ENCODE results near the gene GALNT9.

Gene GALNT9

DNA sequence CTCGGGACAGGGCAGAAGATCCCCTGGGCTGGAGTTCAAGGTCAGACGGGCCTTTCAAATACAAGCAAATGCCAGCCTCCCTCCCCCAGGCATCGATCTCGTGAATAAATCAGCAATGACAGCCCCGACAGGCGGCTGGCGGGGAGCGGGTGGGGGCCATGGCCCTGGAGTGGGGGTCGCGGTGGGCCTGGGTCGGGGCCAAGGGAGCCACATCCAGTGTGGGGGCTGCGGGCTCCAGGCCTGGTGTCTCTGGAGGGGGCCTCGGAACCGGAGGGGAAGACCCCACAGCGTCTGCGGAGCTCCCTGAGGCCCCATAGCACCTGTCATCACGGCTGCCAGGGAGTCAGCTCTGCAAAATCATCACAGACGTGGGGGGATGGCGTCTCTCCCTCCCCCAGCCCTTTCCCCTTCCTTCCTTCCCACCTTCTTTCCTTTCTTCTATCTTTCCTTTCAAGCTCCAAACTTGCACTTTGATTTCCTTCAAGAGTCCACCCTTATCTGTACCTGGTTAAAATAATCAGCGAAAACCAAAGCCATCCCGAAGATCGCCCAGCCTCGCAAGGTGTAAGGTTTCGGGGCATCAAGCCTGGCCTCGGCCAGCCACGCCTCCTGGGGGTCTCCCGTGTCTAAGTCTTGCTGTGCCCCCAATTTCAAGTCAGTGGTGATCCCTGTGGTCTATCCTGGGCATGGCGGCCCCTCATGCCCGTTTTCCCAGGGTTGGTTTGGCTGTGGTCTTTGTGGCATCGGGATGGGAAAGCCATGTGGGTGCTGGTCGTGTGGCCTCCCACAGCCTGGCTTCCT, 93.1 kb downstream of the GALNT9 start:
- DNase-seq: no peak
- Histone ChIP-seq H3K27me3 (ENCODE audit: insufficient read depth, low read length, poor library complexity) (no peaks in the 10 kb centered on the region), H3K4me2 (ENCODE audit: insufficient read depth, low read length) (no peak overlapping the region), H3K9me3 (ENCODE audit: insufficient read depth, low read length, severe bottlenecking) (no peaks in the 10 kb centered on the region), H3K9ac (ENCODE audit: low read depth, low read length) (no peak overlapping the region), H3K36me3 (ENCODE audit: insufficient read depth, low read length) (no peaks in the 10 kb centered on the region), H2AFZ (ENCODE audit: low read depth, low read length) (no peak overlapping the region), H4K20me1 (ENCODE audit: insufficient read depth, low read length) (peaks cover 4% of the 10 kb centered on the region; the same call in 1 of the 2 replicates), H3K4me1 (ENCODE audit: insufficient read depth, low read length) (no peaks in the 10 kb centered on the region), H3K27ac (ENCODE audit: low read length) (no peak overlapping the region), H3K79me2 (ENCODE audit: insufficient read depth, low read length) (no peaks in the 10 kb centered on the region), H3K4me3 (ENCODE audit: low read depth in 1 of 2, low read length in 2 of 2) (no peak overlapping the region)
- TF ChIP-seq EZH2 (IDR thresholded peaks at IDR 0.05; ENCODE audit: borderline replicate concordance, low read depth, low read length, severe bottlenecking): no peak
- TF ChIP-seq, protein P1, sequence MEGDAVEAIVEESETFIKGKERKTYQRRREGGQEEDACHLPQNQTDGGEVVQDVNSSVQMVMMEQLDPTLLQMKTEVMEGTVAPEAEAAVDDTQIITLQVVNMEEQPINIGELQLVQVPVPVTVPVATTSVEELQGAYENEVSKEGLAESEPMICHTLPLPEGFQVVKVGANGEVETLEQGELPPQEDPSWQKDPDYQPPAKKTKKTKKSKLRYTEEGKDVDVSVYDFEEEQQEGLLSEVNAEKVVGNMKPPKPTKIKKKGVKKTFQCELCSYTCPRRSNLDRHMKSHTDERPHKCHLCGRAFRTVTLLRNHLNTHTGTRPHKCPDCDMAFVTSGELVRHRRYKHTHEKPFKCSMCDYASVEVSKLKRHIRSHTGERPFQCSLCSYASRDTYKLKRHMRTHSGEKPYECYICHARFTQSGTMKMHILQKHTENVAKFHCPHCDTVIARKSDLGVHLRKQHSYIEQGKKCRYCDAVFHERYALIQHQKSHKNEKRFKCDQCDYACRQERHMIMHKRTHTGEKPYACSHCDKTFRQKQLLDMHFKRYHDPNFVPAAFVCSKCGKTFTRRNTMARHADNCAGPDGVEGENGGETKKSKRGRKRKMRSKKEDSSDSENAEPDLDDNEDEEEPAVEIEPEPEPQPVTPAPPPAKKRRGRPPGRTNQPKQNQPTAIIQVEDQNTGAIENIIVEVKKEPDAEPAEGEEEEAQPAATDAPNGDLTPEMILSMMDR (IDR thresholded peaks at IDR 0.05; ENCODE audit: borderline replicate concordance, extremely low read depth, low read length, poor library complexity, severe bottlenecking): no peak
- ATAC-seq (ENCODE audit: insufficient read depth, low read depth): no peak

DNA sequence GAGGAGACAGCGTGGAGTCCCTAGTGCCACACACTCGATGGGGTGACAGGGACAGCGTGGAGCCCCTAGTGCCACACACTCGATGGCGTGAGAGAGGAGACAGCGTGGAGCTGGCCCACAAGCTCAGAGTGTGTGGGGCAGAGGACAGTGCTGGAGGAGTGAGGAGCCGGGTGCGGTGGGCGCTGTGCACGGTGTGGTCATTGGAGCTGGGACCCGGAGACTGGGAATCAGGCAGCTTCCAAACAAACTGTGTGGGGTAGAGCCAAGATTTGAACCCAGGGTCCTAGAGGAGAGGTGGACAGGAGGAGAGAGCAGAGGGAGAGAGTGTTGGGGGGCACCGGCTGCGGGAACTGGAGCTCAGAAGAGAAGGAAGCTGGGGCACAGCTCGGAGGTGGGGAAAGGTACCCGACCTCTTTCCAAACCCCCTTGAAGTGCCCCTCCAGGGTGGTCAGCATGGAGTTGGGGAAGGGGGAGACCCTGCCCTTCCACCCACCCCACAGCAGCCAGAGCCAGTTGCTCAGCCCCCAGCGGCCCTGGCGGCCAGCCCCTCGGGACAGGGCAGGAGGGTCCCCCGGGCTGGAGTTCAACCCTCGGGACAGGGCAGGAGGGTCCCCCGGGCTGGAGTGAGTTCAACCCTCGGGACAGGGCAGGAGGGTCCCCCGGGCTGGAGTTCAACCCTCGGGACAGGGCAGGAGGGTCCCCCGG, 94.1 kb downstream of the GALNT9 start:
- Histone ChIP-seq H3K4me3 (ENCODE audit: low read depth in 1 of 2, low read length in 2 of 2) (no peak overlapping the region), H3K9ac (ENCODE audit: low read depth, low read length) (no peak overlapping the region), H3K4me2 (ENCODE audit: insufficient read depth, low read length) (no peak overlapping the region), H3K27ac (ENCODE audit: low read length) (no peak overlapping the region), H3K9me3 (ENCODE audit: insufficient read depth, low read length, severe bottlenecking) (no peaks in the 10 kb centered on the region), H3K27me3 (ENCODE audit: insufficient read depth, low read length, poor library complexity) (no peaks in the 10 kb centered on the region), H3K79me2 (ENCODE audit: insufficient read depth, low read length) (no peaks in the 10 kb centered on the region), H3K4me1 (ENCODE audit: insufficient read depth, low read length) (no peaks in the 10 kb centered on the region), H3K36me3 (ENCODE audit: insufficient read depth, low read length) (no peaks in the 10 kb centered on the region), H2AFZ (ENCODE audit: low read depth, low read length) (no peak overlapping the region), H4K20me1 (ENCODE audit: insufficient read depth, low read length) (peaks cover 4% of the 10 kb centered on the region; the same call in 1 of the 2 replicates)
- TF ChIP-seq EZH2 (IDR thresholded peaks at IDR 0.05; ENCODE audit: borderline replicate concordance, low read depth, low read length, severe bottlenecking): no peak
- DNase-seq: no peak
- ATAC-seq (ENCODE audit: insufficient read depth, low read depth): no peak

- Histone ChIP-seq H3K9ac (ENCODE audit: low read depth, low read length) (no peak overlapping the region), H3K4me2 (ENCODE audit: insufficient read depth, low read length) (no peak overlapping the region), H3K79me2 (ENCODE audit: insufficient read depth, low read length) (no peaks in the 10 kb centered on the region), H3K27me3 (ENCODE audit: insufficient read depth, low read length, poor library complexity) (no peaks in the 10 kb centered on the region), H3K27ac (ENCODE audit: low read length) (no peak overlapping the region), H3K36me3 (ENCODE audit: insufficient read depth, low read length) (no peaks in the 10 kb centered on the region), H3K4me3 (ENCODE audit: low read depth in 1 of 2, low read length in 2 of 2) (no peak overlapping the region), H3K4me1 (ENCODE audit: insufficient read depth, low read length) (no peaks in the 10 kb centered on the region), H2AFZ (ENCODE audit: low read depth, low read length) (no peak overlapping the region), H3K9me3 (ENCODE audit: insufficient read depth, low read length, severe bottlenecking) (no peaks in the 10 kb centered on the region), H4K20me1 (ENCODE audit: insufficient read depth, low read length) (no peaks in the 10 kb centered on the region)
- TF ChIP-seq, protein P1 (IDR thresholded peaks at IDR 0.05; ENCODE audit: borderline replicate concordance, extremely low read depth, low read length, poor library complexity, severe bottlenecking): no peak
- TF ChIP-seq EZH2 (IDR thresholded peaks at IDR 0.05; ENCODE audit: borderline replicate concordance, low read depth, low read length, severe bottlenecking): no peak
- ATAC-seq (ENCODE audit: insufficient read depth, low read depth) (no peak), DNase-seq (no peak)
Measured at GRCh38 chr12:132230381-132230780, 99.0 kb downstream of the GALNT9 start.

- H3K79me2 ChIP-seq (ENCODE audit: insufficient read depth, low read length): no peaks in the 10 kb centered on the region
- TF ChIP-seq, protein P1 (IDR thresholded peaks at IDR 0.05; ENCODE audit: borderline replicate concordance, extremely low read depth, low read length, poor library complexity, severe bottlenecking): no peak
- no peak for TF ChIP-seq EZH2 (IDR thresholded peaks at IDR 0.05; ENCODE audit: borderline replicate concordance, low read depth, low read length, severe bottlenecking)
- no peak overlapping the region for H3K4me3 ChIP-seq (ENCODE audit: low read depth in 1 of 2, low read length in 2 of 2)
- H4K20me1 ChIP-seq (ENCODE audit: insufficient read depth, low read length): no peaks in the 10 kb centered on the region
- H3K9me3 ChIP-seq (ENCODE audit: insufficient read depth, low read length, severe bottlenecking): no peaks in the 10 kb centered on the region
- no peaks in the 10 kb centered on the region for H3K4me1 ChIP-seq (ENCODE audit: insufficient read depth, low read length)
- ATAC-seq (ENCODE audit: insufficient read depth, low read depth) (no peak), DNase-seq (no peak)
- H2AFZ ChIP-seq (ENCODE audit: low read depth, low read length): no peak overlapping the region
- no peak overlapping the region for H3K27ac ChIP-seq (ENCODE audit: low read length)
- H3K4me2 ChIP-seq (ENCODE audit: insufficient read depth, low read length): no peak overlapping the region
- no peaks in the 10 kb centered on the region for H3K27me3 ChIP-seq (ENCODE audit: insufficient read depth, low read length, poor library complexity)
- H3K9ac ChIP-seq (ENCODE audit: low read depth, low read length): no peak overlapping the region
- H3K36me3 ChIP-seq (ENCODE audit: insufficient read depth, low read length): no peaks in the 10 kb centered on the region
Measured at GRCh38 chr12:132229926-132230325, 99.5 kb downstream of the GALNT9 start.

Measured in DND-41 (cell line).